Psoas muscle (tissue), 8 donors: Measurements from ENCODE around the gene NOB1. TPM values are rescaled to one million over a fixed set of nuclear protein-coding genes. Genes with fewer than 3 reads are reported as not detected.

ENCODE experiments used
- ATAC-seq, 4 donors: fragments of 200-7000 bp; cut with Tn5 transposase; one replicate each; pipeline ENCODE4 v1.9.1; 2020; ENCODE audit warnings: moderate library complexity in 3 of 4, mild to moderate bottlenecking in 2 of 4
- DNase-seq, 2 donors: peaks; one replicate each; pipeline ENCODE4 v3.0.0-alpha.2; 2020
- H3K27ac ChIP-seq: fragments of 200-600 bp; one replicate; pipeline ENCODE4 v1.8.0; 2022
- H3K27me3 ChIP-seq, 3 donors: fragments of 200-600 bp in 1 of 3; one replicate each; pipeline versions ENCODE4 v1.6.1 to v1.8.0; 2013 to 2022; ENCODE audit warnings: low read length in 2 of 3, mild to moderate bottlenecking in 2 of 3, moderate library complexity in 1 of 3; ENCODE audit not compliant: insufficient read depth in 3 of 3
- H3K36me3 ChIP-seq, 2 donors: fragments of 200-600 bp in 1 of 2; one replicate each; pipeline versions ENCODE4 v1.6.1 to v1.8.0; 2013 to 2022; ENCODE audit warnings: low read depth in 1 of 2, mild to moderate bottlenecking in 1 of 2, moderate library complexity in 1 of 2; ENCODE audit not compliant: insufficient read depth in 1 of 2
- H3K4me1 ChIP-seq: fragments of 200-600 bp; one replicate; pipeline ENCODE4 v1.8.0; 2022
- H3K4me3 ChIP-seq: fragments of 200-600 bp; one replicate; pipeline ENCODE4 v1.8.0; 2022; ENCODE audit warnings: mild to moderate bottlenecking
- H3K9me3 ChIP-seq: fragments of 200-600 bp; one replicate; pipeline ENCODE4 v1.8.0; 2022
- WGBS, 3 donors: extraction: QIAGEN DNeasy Blood & Tissue Kit; methylation state at CpG; one replicate each; pipeline versions ENCODE4 v1.1.6 to v1.1.7; 2013; 5-methylcytosine and 5-hydroxymethylcytosine counted together
- intact Hi-C, 2 donors: fragments of 100-400 bp; cut with DNase I; formaldehyde crosslinking; loops; one replicate each; pipeline versions ENCODE4 v1.11.0 to v1.14.2; 2022
- polyA plus RNA-seq, 3 donors: library from polyadenylated mRNA; stranded (reverse); fragments of 200-250 nt; gene quantifications; one replicate each; pipeline ENCODE4 v1.2.3, GENCODE V29; 2013
- total RNA-seq, 4 donors: library from RNA; stranded (reverse); fragmentation: NEBNext Ultra II Directional in 2 of 4; extraction: Animal tissue kit (Norgen Biotek cat#: 25700) in 2 of 4; gene quantifications; one replicate each; pipeline versions ENCODE4 v1.2.1 to v1.2.4, GENCODE V29; 2021 to 2023
- TF ChIP-seq, protein P1 (sequence below): fragments of 200-600 bp; IDR thresholded peaks from one replicate; pipeline ENCODE4 v1.8.0; 2022; ENCODE audit warnings: antibody characterized with exemption
- donor health status: healthy with polysubstance abuse.
- donor health status: DM: no; HTN: no; CAD: no; lungs with moderate emphysema.
- donor health status: Bipolar disorder and iron deficiency.
- donor health status: healthy.
- donor health status: DM: yes; HTN: yes; CAD: no.
- donor health status: DM: no; HTN: no; CAD: no.
- donor health status: DM: no; HTN: no; CAD: no.
- donor health status: DM: yes; HTN: yes; CAD: no.

The NOB1 gene
- total and polyA plus RNA-seq, 7 donors: 29.3 to 60.6 (median 42.5) TPM

DNA sequence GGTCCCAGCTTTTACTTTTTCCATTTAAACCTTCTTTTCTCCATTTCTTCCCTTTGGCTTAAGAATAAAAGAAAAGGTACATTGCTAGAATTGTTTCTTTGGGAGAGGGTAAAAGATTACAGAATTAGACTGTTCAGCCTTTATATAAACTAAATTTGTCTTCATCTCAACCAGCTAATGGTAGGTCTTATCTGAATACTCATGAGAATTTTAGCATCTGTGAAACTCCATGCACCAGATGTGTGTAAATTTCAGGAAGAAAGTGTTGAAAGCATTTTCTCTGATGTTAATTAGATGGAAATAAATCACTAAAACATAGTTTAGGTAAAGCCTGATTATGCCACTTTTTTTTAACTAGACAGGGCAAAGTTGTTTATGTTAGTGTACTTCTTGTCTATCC lies 53.3 kb downstream of the NOB1 start:
- H3K9me3 ChIP-seq: no peaks in the 10 kb centered on the region
- peaks cover 0 to 75% of the 10 kb centered on the region in 2 donors for H3K36me3 ChIP-seq
- no peak overlapping the region for H3K27ac ChIP-seq
- no peaks in the 10 kb centered on the region for H3K4me1 ChIP-seq
- H3K27me3 ChIP-seq: no peaks in the 10 kb centered on the region
- TF ChIP-seq, protein P1, sequence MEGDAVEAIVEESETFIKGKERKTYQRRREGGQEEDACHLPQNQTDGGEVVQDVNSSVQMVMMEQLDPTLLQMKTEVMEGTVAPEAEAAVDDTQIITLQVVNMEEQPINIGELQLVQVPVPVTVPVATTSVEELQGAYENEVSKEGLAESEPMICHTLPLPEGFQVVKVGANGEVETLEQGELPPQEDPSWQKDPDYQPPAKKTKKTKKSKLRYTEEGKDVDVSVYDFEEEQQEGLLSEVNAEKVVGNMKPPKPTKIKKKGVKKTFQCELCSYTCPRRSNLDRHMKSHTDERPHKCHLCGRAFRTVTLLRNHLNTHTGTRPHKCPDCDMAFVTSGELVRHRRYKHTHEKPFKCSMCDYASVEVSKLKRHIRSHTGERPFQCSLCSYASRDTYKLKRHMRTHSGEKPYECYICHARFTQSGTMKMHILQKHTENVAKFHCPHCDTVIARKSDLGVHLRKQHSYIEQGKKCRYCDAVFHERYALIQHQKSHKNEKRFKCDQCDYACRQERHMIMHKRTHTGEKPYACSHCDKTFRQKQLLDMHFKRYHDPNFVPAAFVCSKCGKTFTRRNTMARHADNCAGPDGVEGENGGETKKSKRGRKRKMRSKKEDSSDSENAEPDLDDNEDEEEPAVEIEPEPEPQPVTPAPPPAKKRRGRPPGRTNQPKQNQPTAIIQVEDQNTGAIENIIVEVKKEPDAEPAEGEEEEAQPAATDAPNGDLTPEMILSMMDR: no peak
- intact Hi-C loops: no loop called here
- DNase-seq (no peak), ATAC-seq (no peak)
- no peak overlapping the region for H3K4me3 ChIP-seq

DNA sequence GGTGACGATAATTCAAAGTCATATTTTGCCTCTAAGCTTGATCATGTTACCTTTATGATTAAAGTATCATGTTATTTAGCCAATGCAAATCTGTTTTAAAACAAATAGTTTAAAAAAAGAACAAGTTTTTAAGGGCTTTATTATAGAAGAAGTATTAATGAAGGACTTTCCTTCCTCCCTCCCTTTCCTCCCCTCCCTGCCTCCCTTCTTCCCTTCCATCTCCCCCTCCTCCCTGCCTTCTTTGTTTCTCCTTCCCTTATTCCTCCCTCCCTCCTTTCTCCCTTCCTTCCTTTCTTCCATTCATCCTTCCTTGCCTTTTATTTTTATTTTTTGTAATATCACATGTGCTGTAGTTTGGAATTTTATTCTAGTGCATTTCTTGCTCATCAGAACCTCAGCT lies 54.8 kb downstream of the NOB1 start:
- WGBS, 3 donors: 83 to 92% (median 86%) methylated on average over 1 of the region's 1 CpG
- Histone ChIP-seq H3K27me3 (no peaks in the 10 kb centered on the region), H3K27ac (no peak overlapping the region), H3K4me1 (no peaks in the 10 kb centered on the region), H3K4me3 (no peak overlapping the region), H3K36me3 (peaks cover 3 to 88% of the 10 kb centered on the region in 2 donors), H3K9me3 (no peaks in the 10 kb centered on the region)
- ATAC-seq (no peak), DNase-seq (no peak)
- TF ChIP-seq, protein P1: no peak
- intact Hi-C loops: no loop called here

DNA sequence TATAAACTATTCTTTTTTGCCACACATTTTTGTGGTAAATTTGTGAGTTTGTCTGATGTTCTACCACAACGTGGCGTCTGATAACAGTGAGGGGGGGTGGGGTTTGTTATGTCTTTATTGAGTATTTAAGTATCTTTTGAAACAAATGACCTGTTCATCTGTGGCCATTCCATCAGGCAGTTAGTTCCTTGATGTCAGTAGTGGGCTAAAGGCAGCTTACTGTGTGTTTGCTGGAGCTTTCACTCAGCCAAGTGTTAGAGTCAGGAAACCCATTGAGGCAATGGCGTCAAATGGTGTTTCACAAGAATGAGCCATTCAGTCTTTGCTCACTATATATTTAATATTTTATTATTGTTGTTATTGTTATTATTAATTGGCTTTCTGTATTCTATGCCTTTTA lies 56.3 kb downstream of the NOB1 start:
- intact Hi-C loops: no loop called here
- 94 to 95% (median 95%) methylated on average over 3 of the region's 3 CpGs for WGBS, 3 donors
- no peaks in the 10 kb centered on the region for H3K27me3 ChIP-seq
- ATAC-seq (no peak), DNase-seq (no peak)
- no peak overlapping the region for H3K4me3 ChIP-seq
- no peak overlapping the region for H3K27ac ChIP-seq
- no peaks in the 10 kb centered on the region for H3K9me3 ChIP-seq
- TF ChIP-seq, protein P1: no peak
- H3K36me3 ChIP-seq: peaks cover 3 to 88% of the 10 kb centered on the region in 2 donors
- no peaks in the 10 kb centered on the region for H3K4me1 ChIP-seq

DNA sequence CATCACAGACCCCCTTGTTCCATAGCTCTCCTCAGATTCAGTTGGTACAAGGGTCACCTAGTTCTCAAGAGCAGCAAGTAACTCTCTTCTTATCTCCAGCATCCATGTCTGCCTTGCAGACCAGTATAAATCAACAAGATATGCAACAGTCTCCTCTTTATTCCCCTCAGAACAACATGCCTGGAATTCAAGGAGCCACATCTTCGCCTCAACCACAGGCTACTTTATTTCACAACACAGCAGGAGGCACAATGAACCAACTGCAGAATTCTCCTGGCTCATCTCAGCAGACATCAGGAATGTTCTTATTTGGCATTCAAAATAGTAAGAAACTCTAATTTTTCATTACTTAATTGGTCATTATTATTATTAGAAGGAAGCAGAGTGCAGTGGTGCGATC lies 60.8 kb downstream of the NOB1 start:
- WGBS, 3 donors: 96 to 100% (median 97%) methylated on average over 2 of the region's 2 CpGs
- TF ChIP-seq, protein P1: no peak
- DNase-seq (no peak), ATAC-seq (no peak)
- intact Hi-C loops: no loop called here
- Histone ChIP-seq H3K4me3 (no peak overlapping the region), H3K27me3 (no peaks in the 10 kb centered on the region), H3K4me1 (no peaks in the 10 kb centered on the region), H3K36me3 (peaks cover 7 to 95% of the 10 kb centered on the region in 2 donors), H3K9me3 (no peaks in the 10 kb centered on the region), H3K27ac (no peak overlapping the region)
